Right lobe of liver (tissue), 6 donors: ENCODE data around the gene CLEC4A. TPM values are rescaled to one million over a fixed set of nuclear protein-coding genes. Genes with fewer than 3 reads are reported as not detected.

Source experiments
- ATAC-seq, 4 donors: fragments of 200-7000 bp; cut with Tn5 transposase; one replicate each; pipeline ENCODE4 v1.9.1; 2020; ENCODE audit warnings: mild to moderate bottlenecking in 4 of 4, moderate library complexity in 4 of 4
- DNase-seq, 3 donors: peaks; one replicate each; pipeline ENCODE4 v3.0.0-alpha.2; 2020
- H3K27ac ChIP-seq, 3 donors: fragments of 200-600 bp; one replicate each; pipeline ENCODE4 v1.8.0; 2022
- H3K27me3 ChIP-seq, 2 donors: fragments of 200-600 bp; one replicate each; pipeline ENCODE4 v1.8.0; 2022
- H3K36me3 ChIP-seq, 4 donors: fragments of 200-600 bp; sonication (generic) in 1 of 4; one replicate each; pipeline versions ENCODE4 v1.5.1 to v1.8.0; 2017 to 2022; ENCODE audit warnings: control low read depth in 1 of 4
- H3K4me1 ChIP-seq, 4 donors: fragments of 200-600 bp; sonication (generic) in 1 of 4; one replicate each; pipeline versions ENCODE4 v1.5.1 to v1.8.0; 2017 to 2022; ENCODE audit warnings: control low read depth in 1 of 4
- H3K4me3 ChIP-seq, 3 donors: fragments of 200-600 bp; one replicate each; pipeline ENCODE4 v1.8.0; 2022
- H3K9me3 ChIP-seq, 4 donors: fragments of 200-600 bp; sonication (generic) in 1 of 4; one replicate each; pipeline versions ENCODE4 v1.5.1 to v1.8.0; 2017 to 2022; ENCODE audit warnings: control low read depth in 1 of 4
- CTCF ChIP-seq, 4 donors: fragments of 200-600 bp in 3 of 4; fragments of 450-650 bp in 1 of 4; IDR thresholded peaks; one replicate each; pipeline versions ENCODE4 v1.5.1 to v1.8.0; 2016 to 2022; ENCODE audit warnings: antibody characterized with exemption in 4 of 4, mild to moderate bottlenecking in 2 of 4
- POLR2A ChIP-seq: fragments of 450-650 bp; IDR thresholded peaks from one replicate; pipeline ENCODE4 v1.6.1; 2017; ENCODE audit warnings: antibody characterized with exemption, mild to moderate bottlenecking
- WGBS: methylation state at CpG from one replicate; pipeline ENCODE4 v1.1.6; 2018; ENCODE audit warnings: low coverage, low lambda C conversion rate; ENCODE audit not compliant: insufficient coverage; ENCODE audit errors: missing lambda C conversion rate; 5-methylcytosine and 5-hydroxymethylcytosine counted together
- intact Hi-C, 2 donors: fragments of 100-400 bp; cut with DNase I; formaldehyde crosslinking; loops; one replicate each; pipeline versions ENCODE4 v1.11.2 to v1.14.1; 2022
- total RNA-seq, 6 experiments: library from RNA; depleted of rRNA in 2 of 6; stranded (reverse); fragments of >200 nt in 2 of 6; fragmentation: NEBNext Ultra II Directional in 3 of 6; extraction: Animal tissue kit (Norgen Biotek cat#: 25700) in 3 of 6; gene quantifications; one replicate each; pipeline versions ENCODE4 v1.1.0 to v1.2.4, GENCODE V29; 2016 to 2023
- donor health status: DM: no; HTN: yes; CAD: no.
- donor health status: DM: no; HTN: no; CAD: no.
- donor health status: DM: no; HTN: no; CAD: no.
- donor health status: DM: no; HTN: yes; CAD: no.
- donor health status: DM: no; HTN: yes; CAD: no.

CLEC4A gene
- total RNA-seq, 6 experiments from 2014 or later: 0.25 to 1.3 (median 0.63) TPM; not detected in 1

GRCh38 chr12:8146442-8146771 lies 23.0 kb downstream of the CLEC4A start:
- intact Hi-C loops: no loop called here

GRCh38 chr12:8154526-8154925 lies 31.1 kb downstream of the CLEC4A start:
- H3K27me3 ChIP-seq: no peaks in the 10 kb centered on the region
- ATAC-seq: no peak
- no peaks in the 10 kb centered on the region for H3K4me1 ChIP-seq
- H3K9me3 ChIP-seq: no peaks in the 10 kb centered on the region
- intact Hi-C loops: no loop called here
- H3K36me3 ChIP-seq: no peaks in the 10 kb centered on the region
- DNase-seq: no peak
- no peak overlapping the region for H3K27ac ChIP-seq
- TF ChIP-seq POLR2A (no peak), CTCF (IDR thresholded peaks at IDR 0.05) (no peak)
- H3K4me3 ChIP-seq: no peak overlapping the region

More at GRCh38 chr12:8146442-8146771, 23.0 kb downstream of the CLEC4A start:
- no peaks in the 10 kb centered on the region for H3K9me3 ChIP-seq
- H3K27me3 ChIP-seq: no peaks in the 10 kb centered on the region
- no peak overlapping the region for H3K27ac ChIP-seq
- no peaks in the 10 kb centered on the region for H3K4me1 ChIP-seq
- WGBS: no CpG with 5 or more reads among the region's 4 CpGs
- DNase-seq: no peak
- no peak overlapping the region for H3K4me3 ChIP-seq
- H3K36me3 ChIP-seq: no peaks in the 10 kb centered on the region
- peak in 1 of 4 donors; percentile 20 for ATAC-seq
- no peak for TF ChIP-seq CTCF (IDR thresholded peaks at IDR 0.05)
- TF ChIP-seq POLR2A: no peak

GRCh38 chr12:8156416-8156815 lies 33.0 kb downstream of the CLEC4A start:
- DNase-seq: no peak
- no peak overlapping the region for H3K27ac ChIP-seq

GRCh38 chr12:8156845-8157244 lies 33.4 kb downstream of the CLEC4A start, which contains the start of gene ZNF705A:
ZNF705A (plus strand) TSS chr12:8157015; CDS start chr12:8172626, 15,611 bp downstream.
- Histone ChIP-seq H3K4me1 (no peaks in the 10 kb centered on the region), H3K27me3 (no peaks in the 10 kb centered on the region), H3K9me3 (no peaks in the 10 kb centered on the region), H3K36me3 (no peaks in the 10 kb centered on the region), H3K27ac (no peak within 1 kb of the TSS), H3K4me3 (no peak within 1 kb of the TSS)
- ATAC-seq (peak in 1 of 4 donors; percentile 20), DNase-seq (no peak)
- 37% methylated on average over 3 of the region's 3 CpGs for WGBS
- TF ChIP-seq CTCF (IDR thresholded peaks at IDR 0.05) (no peak), POLR2A (no peak)
- intact Hi-C loops: no loop called here

More at GRCh38 chr12:8156416-8156815, 33.0 kb downstream of the CLEC4A start:
- no peaks in the 10 kb centered on the region for H3K36me3 ChIP-seq
- intact Hi-C loops: no loop called here
- no peaks in the 10 kb centered on the region for H3K9me3 ChIP-seq
- no peak for TF ChIP-seq POLR2A
- no peak for TF ChIP-seq CTCF (IDR thresholded peaks at IDR 0.05)
- no peaks in the 10 kb centered on the region for H3K27me3 ChIP-seq
- ATAC-seq: no peak
- no peaks in the 10 kb centered on the region for H3K4me1 ChIP-seq
- no peak overlapping the region for H3K4me3 ChIP-seq
- 78% methylated on average over 2 of the region's 2 CpGs for WGBS
